HepG2 (cell line): ENCODE results near the gene P4HB. TPM values are rescaled to one million over a fixed set of nuclear protein-coding genes. Genes with fewer than 3 reads are reported as not detected.
A peak's percentile ranks its signal among the peaks of the same experiment; 100 is the strongest.

Experiments
- AGO1 ChIP-seq: fragments of 200-400 bp; formaldehyde crosslinking; IDR thresholded peaks from 2 replicates; pipeline ENCODE4 v1.6.1; 2017; ENCODE audit warnings: mild to moderate bottlenecking, low read depth, low read length, moderate library complexity; ENCODE audit not compliant: poor library complexity, severe bottlenecking
- CREB1 ChIP-seq, 2 experiments: fragments of 450-650 bp in 1 of 2; IDR thresholded peaks; 2 replicates each; pipeline ENCODE4 v1.6.1; 2016 to 2017; ENCODE audit warnings: control low read depth in 1 of 2, mild to moderate bottlenecking in 1 of 2, missing compliant biosample characterization in 1 of 2, missing genetic modification characterization in 1 of 2
- DNMT3B ChIP-seq: conservative IDR thresholded peaks from 2 replicates; pipeline ENCODE4 v1.6.1; 2016; ENCODE audit warnings: missing biosample characterization, control low read depth
- DZIP1 ChIP-seq: sonication (generic); formaldehyde crosslinking; IDR thresholded peaks from 2 replicates; pipeline ENCODE4 v1.5.0; 2020; ENCODE audit warnings: mild to moderate bottlenecking, missing genetic modification reagents
- ERF ChIP-seq: IDR thresholded peaks from 2 replicates; pipeline ENCODE4 v1.6.1; 2018; ENCODE audit warnings: missing biosample characterization, missing genetic modification reagents
- HMG20B ChIP-seq: conservative IDR thresholded peaks from 2 replicates; pipeline ENCODE4 v1.6.1; 2016; ENCODE audit warnings: missing genetic modification reagents, missing compliant biosample characterization
- JUNB ChIP-seq: sonication (generic); formaldehyde crosslinking; IDR thresholded peaks from 2 replicates; pipeline ENCODE4 v1.8.0; 2022; ENCODE audit warnings: missing genetic modification reagents, mild to moderate bottlenecking, borderline replicate concordance
- MIER2 ChIP-seq: IDR thresholded peaks from 2 replicates; pipeline ENCODE4 v1.6.1; 2016; ENCODE audit warnings: missing biosample characterization, missing genetic modification reagents
- MIER3 ChIP-seq: IDR thresholded peaks from 2 replicates; pipeline ENCODE4 v1.6.1; 2016; ENCODE audit warnings: missing compliant biosample characterization, borderline replicate concordance
- NR2F6 ChIP-seq, 2 experiments: IDR thresholded peaks; 2 replicates each; pipeline ENCODE4 v1.6.1; 2016; ENCODE audit warnings: antibody characterized with exemption in 1 of 2, mild to moderate bottlenecking in 1 of 2
- SRSF4 ChIP-seq: fragments of 200-400 bp; formaldehyde crosslinking; IDR thresholded peaks from one replicate; pipeline ENCODE4 v1.6.1; 2018; ENCODE audit warnings: mild to moderate bottlenecking, low read depth, low read length, moderate library complexity; ENCODE audit not compliant: poor library complexity, severe bottlenecking
- TEAD3 ChIP-seq: optimal IDR thresholded peaks from 2 replicates; pipeline ENCODE3; 2016; ENCODE audit warnings: borderline replicate concordance
- ZC3H4 ChIP-seq: sonication (generic); formaldehyde crosslinking; IDR thresholded peaks from 2 replicates; pipeline ENCODE4 v1.4.0; 2020; ENCODE audit warnings: missing genetic modification reagents, borderline replicate concordance
- ZMAT3 ChIP-seq: sonication (generic); formaldehyde crosslinking; conservative IDR thresholded peaks from 2 replicates; pipeline ENCODE4 v1.7.0; 2021; ENCODE audit warnings: missing genetic modification reagents
- ZNF101 ChIP-seq: sonication (generic); formaldehyde crosslinking; IDR thresholded peaks from 2 replicates; pipeline ENCODE4 v1.4.0; 2020; ENCODE audit warnings: mild to moderate bottlenecking, low read depth, missing genetic modification reagents, borderline replicate concordance
- ZNF160 ChIP-seq: sonication (generic); formaldehyde crosslinking; IDR thresholded peaks from 2 replicates; pipeline ENCODE4 v1.8.0; 2022; ENCODE audit warnings: mild to moderate bottlenecking, inconsistent platforms, missing genetic modification reagents
- ZNF260 ChIP-seq: sonication (generic); formaldehyde crosslinking; IDR thresholded peaks from 2 replicates; pipeline ENCODE4 v1.4.0; 2020; ENCODE audit warnings: missing genetic modification reagents, low read depth, mild to moderate bottlenecking, borderline replicate concordance
- ZNF614 ChIP-seq: IDR thresholded peaks from 2 replicates; pipeline ENCODE4 v1.6.1; 2018; ENCODE audit warnings: missing biosample characterization, missing genetic modification reagents, inconsistent platforms, borderline replicate concordance
- ZNF724P ChIP-seq: sonication (generic); formaldehyde crosslinking; IDR thresholded peaks from 2 replicates; pipeline ENCODE4 v1.8.0; 2022; ENCODE audit warnings: missing genetic modification reagents, borderline replicate concordance
- polyA plus RNA-seq, 8 experiments: library from polyadenylated mRNA; depleted of rRNA in 3 of 8; stranded (reverse) in 7 of 8; unstranded in 1 of 8; fragments of >200 nt; fragmentation: Illumina TruSeq in 4 of 8; extraction: Trizol in 4 of 8; gene quantifications; 2 replicates each; pipeline versions ENCODE4 v1.2.1 to v1.2.3, GENCODE V29; 2011 to 2016; ENCODE audit warnings: low read depth in 4 of 8, missing spikeins in 1 of 8, mixed read lengths in 1 of 8; ENCODE audit not compliant: insufficient read depth in 1 of 8
- total RNA-seq, 5 experiments: library from RNA; depleted of rRNA; stranded (reverse); fragments of >200 nt; fragmentation: Illumina TruSeq; extraction: Trizol; gene quantifications; 2 replicates each; pipeline ENCODE4 v1.2.3, GENCODE V29; 2016; ENCODE audit warnings: low read depth in 1 of 5
- TF ChIP-seq, protein P1 (sequence below): sonication (generic); formaldehyde crosslinking; IDR thresholded peaks from 2 replicates; pipeline ENCODE4 v1.9.0; 2021; ENCODE audit warnings: missing genetic modification reagents, mild to moderate bottlenecking, borderline replicate concordance
- TF ChIP-seq, protein P2 (sequence below): sonication (generic); formaldehyde crosslinking; IDR thresholded peaks from 2 replicates; pipeline ENCODE4 v1.8.0; 2022; ENCODE audit warnings: mild to moderate bottlenecking, missing genetic modification reagents, moderate library complexity
- TF ChIP-seq, protein P3 (sequence below): sonication (generic); formaldehyde crosslinking; IDR thresholded peaks from 2 replicates; pipeline ENCODE4 v1.4.0; 2020; ENCODE audit warnings: low read depth, mild to moderate bottlenecking, missing genetic modification reagents

Gene P4HB
- total and polyA plus RNA-seq, 2 of the 13 experiments (the other 11 are each of a cell fraction or from before 2014, with no cell fraction given) = 185 to 782 TPM

DNA sequence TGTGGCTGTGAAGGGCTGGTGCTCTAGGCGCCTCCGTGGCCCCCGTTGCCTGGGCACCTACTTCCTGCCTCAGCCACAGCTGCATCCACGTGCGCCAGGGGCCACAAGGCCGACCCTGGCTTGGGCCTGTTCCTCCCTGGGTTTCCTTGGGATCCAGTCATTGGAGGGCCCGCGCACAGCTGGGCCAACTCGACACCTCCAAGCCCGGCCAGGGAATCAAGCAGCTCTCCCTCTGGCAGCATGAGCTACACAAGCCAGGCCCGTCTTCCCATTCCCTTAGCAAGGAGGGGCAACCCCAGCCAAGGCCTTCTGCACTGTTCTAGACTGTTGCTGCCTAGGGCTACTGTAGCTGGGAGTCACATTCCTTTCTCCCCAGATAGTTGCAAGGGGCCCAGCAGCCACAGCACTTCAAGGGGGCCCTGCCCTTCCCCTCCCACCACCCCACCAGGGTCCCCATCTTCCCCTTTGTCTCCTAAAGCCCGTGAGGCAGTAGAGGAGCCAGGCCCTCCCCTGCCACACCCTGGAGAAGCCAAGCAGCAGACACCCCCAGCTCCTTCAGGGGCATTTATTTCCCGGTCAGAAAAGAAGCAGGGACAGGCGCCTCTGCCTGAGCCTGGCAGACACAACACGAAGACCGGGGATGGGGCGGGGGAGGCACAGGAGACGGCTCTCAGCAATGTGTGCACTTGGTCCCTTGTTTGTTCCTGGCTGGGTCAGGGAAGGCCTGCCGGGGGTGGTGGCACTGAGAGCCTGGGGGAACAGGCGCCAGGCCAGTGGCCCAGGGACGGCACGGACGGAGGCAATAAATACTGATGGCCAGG is 7.0 kb upstream of the P4HB start (continued):
- peak; percentile 66 for TF ChIP-seq SRSF4
- no peak for TF ChIP-seq JUNB (CRISPR knock-in tag)
- no peak for TF ChIP-seq NR2F6 (IDR thresholded peaks at IDR 0.05)
- TF ChIP-seq NR2F6 (CRISPR knock-in tag; IDR thresholded peaks at IDR 0.05) = no peak
- peak; percentile 99 for TF ChIP-seq AGO1
- no peak for TF ChIP-seq ZNF101 (CRISPR knock-in tag)
- 0 out of 2 replicates have a peak, but pooled peaks have one; percentile 70 for TF ChIP-seq ZNF724P (CRISPR knock-in tag)
- TF ChIP-seq MIER2 (CRISPR knock-in tag) = no peak
- TF ChIP-seq, protein P1, sequence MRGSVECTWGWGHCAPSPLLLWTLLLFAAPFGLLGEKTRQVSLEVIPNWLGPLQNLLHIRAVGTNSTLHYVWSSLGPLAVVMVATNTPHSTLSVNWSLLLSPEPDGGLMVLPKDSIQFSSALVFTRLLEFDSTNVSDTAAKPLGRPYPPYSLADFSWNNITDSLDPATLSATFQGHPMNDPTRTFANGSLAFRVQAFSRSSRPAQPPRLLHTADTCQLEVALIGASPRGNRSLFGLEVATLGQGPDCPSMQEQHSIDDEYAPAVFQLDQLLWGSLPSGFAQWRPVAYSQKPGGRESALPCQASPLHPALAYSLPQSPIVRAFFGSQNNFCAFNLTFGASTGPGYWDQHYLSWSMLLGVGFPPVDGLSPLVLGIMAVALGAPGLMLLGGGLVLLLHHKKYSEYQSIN (CRISPR knock-in tag) = no peak
- peak; percentile 45; the same call in 1 of the 2 replicates for TF ChIP-seq ZNF160 (CRISPR knock-in tag)
- TF ChIP-seq ZMAT3 (CRISPR knock-in tag) = peak; percentile 29
- no peak for TF ChIP-seq MIER3 (CRISPR knock-in tag)
- TF ChIP-seq, protein P2, sequence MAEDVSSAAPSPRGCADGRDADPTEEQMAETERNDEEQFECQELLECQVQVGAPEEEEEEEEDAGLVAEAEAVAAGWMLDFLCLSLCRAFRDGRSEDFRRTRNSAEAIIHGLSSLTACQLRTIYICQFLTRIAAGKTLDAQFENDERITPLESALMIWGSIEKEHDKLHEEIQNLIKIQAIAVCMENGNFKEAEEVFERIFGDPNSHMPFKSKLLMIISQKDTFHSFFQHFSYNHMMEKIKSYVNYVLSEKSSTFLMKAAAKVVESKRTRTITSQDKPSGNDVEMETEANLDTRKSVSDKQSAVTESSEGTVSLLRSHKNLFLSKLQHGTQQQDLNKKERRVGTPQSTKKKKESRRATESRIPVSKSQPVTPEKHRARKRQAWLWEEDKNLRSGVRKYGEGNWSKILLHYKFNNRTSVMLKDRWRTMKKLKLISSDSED (CRISPR knock-in tag) = peak; percentile 88
- peak; percentile 82; the same call in 1 of the 2 replicates for TF ChIP-seq ZC3H4
- no peak for TF ChIP-seq ERF (CRISPR knock-in tag)
- no peak for TF ChIP-seq TEAD3 (CRISPR knock-in tag)
- no peak for TF ChIP-seq HMG20B (CRISPR knock-in tag)
- TF ChIP-seq CREB1 (IDR thresholded peaks at IDR 0.05) = no peak
- TF ChIP-seq CREB1 (CRISPR knock-in tag; IDR thresholded peaks at IDR 0.05) = no peak
- no peak for TF ChIP-seq ZNF614 (CRISPR knock-in tag)
- no peak for TF ChIP-seq DZIP1
- no peak for TF ChIP-seq ZNF260
- TF ChIP-seq, protein P3, sequence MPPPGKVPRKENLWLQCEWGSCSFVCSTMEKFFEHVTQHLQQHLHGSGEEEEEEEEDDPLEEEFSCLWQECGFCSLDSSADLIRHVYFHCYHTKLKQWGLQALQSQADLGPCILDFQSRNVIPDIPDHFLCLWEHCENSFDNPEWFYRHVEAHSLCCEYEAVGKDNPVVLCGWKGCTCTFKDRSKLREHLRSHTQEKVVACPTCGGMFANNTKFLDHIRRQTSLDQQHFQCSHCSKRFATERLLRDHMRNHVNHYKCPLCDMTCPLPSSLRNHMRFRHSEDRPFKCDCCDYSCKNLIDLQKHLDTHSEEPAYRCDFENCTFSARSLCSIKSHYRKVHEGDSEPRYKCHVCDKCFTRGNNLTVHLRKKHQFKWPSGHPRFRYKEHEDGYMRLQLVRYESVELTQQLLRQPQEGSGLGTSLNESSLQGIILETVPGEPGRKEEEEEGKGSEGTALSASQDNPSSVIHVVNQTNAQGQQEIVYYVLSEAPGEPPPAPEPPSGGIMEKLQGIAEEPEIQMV (CRISPR knock-in tag) = peak; percentile 50; the same call in 1 of the 2 replicates
- TF ChIP-seq DNMT3B = 0 out of 2 replicates have a peak, but pooled peaks have one; percentile 38
